ENCODE data around the gene DNASE1L3.
"Not testable (repeated sequence)": the region's sequence is repeated elsewhere in the genome, so short reads cannot be mapped to it uniquely, and the experiment has no call there.

The DNASE1L3 gene

GRCh38 chr3:58234516-58234931, 23.8 kb upstream of the DNASE1L3 start:
- DNase-seq: peak; percentile 36

GRCh38 chr3:58231666-58232065, 20.9 kb upstream of the DNASE1L3 start:
- no peak for DNase-seq

GRCh38 chr3:58230876-58231552, 20.2 kb upstream of the DNASE1L3 start:
- DNase-seq: no peak

- DNase-seq: not testable (repeated sequence)
These were observed 17.2 kb upstream of the DNASE1L3 start for GRCh38 chr3:58227933-58228332.

- DNase-seq: no peak
These were observed 13.1 kb upstream of the DNASE1L3 start for GRCh38 chr3:58223855-58224254.

- no peak for DNase-seq
These were observed 11.5 kb upstream of the DNASE1L3 start for GRCh38 chr3:58222161-58222724.

- DNase-seq: no peak
These were observed 8.1 kb upstream of the DNASE1L3 start for GRCh38 chr3:58218904-58219303.

- DNase-seq: peak; percentile 96
These were observed 6.5 kb upstream of the DNASE1L3 start for GRCh38 chr3:58217209-58217811.

GRCh38 chr3:58216496-58217195, 5.9 kb upstream of the DNASE1L3 start:
- DNase-seq: no peak

GRCh38 chr3:58215317-58216025, 4.7 kb upstream of the DNASE1L3 start:
- no peak for DNase-seq

GRCh38 chr3:58214484-58215316, 3.9 kb upstream of the DNASE1L3 start:
- DNase-seq: peak; percentile 86

GRCh38 chr3:58209933-58210332, 839 bp downstream of the DNASE1L3 start:
- DNase-seq: no peak

GRCh38 chr3:58207954-58208353, 2.8 kb downstream of the DNASE1L3 start:
- no peak for DNase-seq

GRCh38 chr3:58206406-58207011, 4.3 kb downstream of the DNASE1L3 start:
- DNase-seq: peak; percentile 44

GRCh38 chr3:58205981-58206380, 4.8 kb downstream of the DNASE1L3 start:
- DNase-seq: no peak

- DNase-seq: no peak
These were observed 6.1 kb downstream of the DNASE1L3 start for GRCh38 chr3:58204720-58205119.

GRCh38 chr3:58203541-58203940, 7.2 kb downstream of the DNASE1L3 start:
- DNase-seq: no peak

- DNase-seq: no peak
These were observed 7.8 kb downstream of the DNASE1L3 start for GRCh38 chr3:58202917-58203360.

GRCh38 chr3:58201451-58201850, 9.3 kb downstream of the DNASE1L3 start:
- not testable (repeated sequence) for DNase-seq

- DNase-seq: no peak
These were observed 9.9 kb downstream of the DNASE1L3 start for GRCh38 chr3:58200846-58201355.

GRCh38 chr3:58200121-58200709, 10.6 kb downstream of the DNASE1L3 start:
- DNase-seq: no peak

Measured in inflammatory macrophage treated with lipopolysaccharide for 4 hours (primary cell).